Myocyte (in vitro differentiated cells): Measurements from ENCODE around the gene SUPT3H. TPM values are rescaled to one million over a fixed set of nuclear protein-coding genes. Genes with fewer than 3 reads are reported as not detected.

Experiments used
- DNase-seq: peaks from one replicate; pipeline ENCODE4 v3.0.0-alpha.2; 2012; ENCODE audit warnings: low read depth
- total RNA-seq: library from RNA; depleted of rRNA; stranded (reverse); fragments of >200 nt; gene quantifications from 2 replicates; pipeline ENCODE4 v1.2.3, GENCODE V29; 2014

SUPT3H gene
- total RNA-seq, 1 donor from 2014 or later, result 7.8 TPM

GRCh38 chr6:44855562-44856411 lies 521.9 kb downstream of the SUPT3H start:
- DNase-seq, result peak; percentile 10

DNA sequence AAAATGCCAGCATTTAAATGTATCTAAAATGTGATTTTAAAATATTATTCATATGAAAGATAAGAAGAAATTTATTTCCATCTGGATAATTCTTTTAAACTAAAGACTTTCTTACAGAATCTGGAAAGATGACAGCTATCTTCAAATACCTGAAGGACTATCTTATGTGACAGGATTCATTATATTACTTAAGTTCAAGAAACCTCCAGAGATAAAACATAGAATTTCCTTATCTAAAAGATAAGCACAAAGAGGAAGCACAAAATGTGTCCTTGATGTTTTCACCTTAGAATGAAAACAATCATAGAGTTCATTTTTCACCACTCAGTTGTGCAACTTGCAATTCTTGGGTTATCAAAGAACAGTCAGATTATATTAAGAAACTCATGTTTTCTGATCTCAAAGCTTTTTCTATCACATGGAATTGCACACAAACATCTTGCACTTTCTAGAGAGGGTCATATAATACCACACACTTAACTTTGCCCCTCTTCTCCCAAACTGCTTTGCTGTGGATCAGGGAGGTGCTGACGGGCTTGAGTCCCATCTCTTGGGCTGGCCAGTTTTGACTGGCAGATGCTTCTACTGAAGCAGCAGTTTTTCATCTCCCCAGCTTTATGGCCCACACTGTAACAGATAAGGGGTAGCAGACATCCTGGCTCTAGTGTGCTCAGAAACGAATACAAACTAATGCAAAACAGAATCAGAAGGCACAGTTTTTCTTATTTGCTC lies 522.9 kb downstream of the SUPT3H start:
- no peak for DNase-seq

- DNase-seq, result peak; percentile 30
Measured at GRCh38 chr6:44851176-44851575, 526.6 kb downstream of the SUPT3H start.

- DNase-seq, result peak; percentile 33
Measured at GRCh38 chr6:44850312-44850711, 527.4 kb downstream of the SUPT3H start.

- no peak for DNase-seq
Measured at GRCh38 chr6:44849806-44850205, 527.9 kb downstream of the SUPT3H start.

DNA sequence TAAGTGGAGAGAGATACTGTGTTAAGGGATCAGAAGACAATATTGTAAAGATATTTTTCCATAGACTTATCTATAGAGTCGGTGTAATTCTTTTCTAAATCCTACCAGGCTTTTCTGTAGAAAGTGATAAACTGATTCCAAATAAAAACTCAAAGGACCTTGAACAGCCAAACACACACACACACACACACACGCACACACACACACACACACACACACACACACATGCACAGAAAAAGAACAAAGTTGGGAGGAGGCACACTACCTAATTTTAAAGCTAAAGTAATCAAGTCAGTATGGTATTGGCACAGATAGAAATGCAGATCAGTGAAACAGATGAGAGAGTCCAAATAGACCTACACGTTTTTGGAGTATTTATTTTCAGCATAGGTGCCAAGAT lies 534.0 kb downstream of the SUPT3H start:
- DNase-seq, result no peak

DNA sequence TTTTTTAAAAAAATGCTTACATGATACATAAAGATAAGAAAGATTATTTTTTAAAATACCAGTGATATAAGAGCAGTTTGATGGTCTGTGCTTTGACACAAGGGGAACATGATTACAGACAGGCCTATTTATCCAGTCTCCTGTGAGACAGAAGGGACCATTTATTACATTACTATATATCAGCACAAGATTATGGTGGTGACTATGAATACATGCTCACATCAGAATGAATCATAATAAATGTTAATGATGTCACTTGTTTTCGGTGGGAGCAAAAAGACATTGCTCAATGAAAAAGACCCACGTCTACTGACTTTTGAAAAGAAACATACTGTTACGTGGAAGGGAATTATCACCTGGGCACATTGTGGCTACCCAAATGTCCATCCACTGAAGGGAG lies 535.1 kb downstream of the SUPT3H start:
- DNase-seq, result no peak

- DNase-seq, result no peak
Measured at GRCh38 chr6:44841829-44842228, 535.9 kb downstream of the SUPT3H start.

DNA sequence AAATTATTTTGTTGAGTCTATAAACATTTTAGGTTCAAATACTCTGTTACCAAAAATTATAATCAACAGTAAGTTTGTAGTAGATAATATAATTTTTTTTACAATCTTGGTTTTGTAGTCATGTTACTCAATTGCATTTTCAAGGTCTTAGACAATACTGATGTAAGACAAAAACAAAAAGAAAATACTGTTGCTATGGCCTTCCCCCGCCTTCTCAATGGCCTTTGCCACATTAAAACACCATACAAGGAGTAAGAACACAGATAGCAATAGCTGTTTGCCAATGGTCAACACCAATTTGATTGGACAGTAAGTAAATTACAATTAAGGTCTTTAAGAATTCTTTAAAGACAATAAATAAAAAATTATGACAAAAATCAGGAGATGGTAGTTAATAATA lies 540.0 kb downstream of the SUPT3H start:
- no peak for DNase-seq

DNA sequence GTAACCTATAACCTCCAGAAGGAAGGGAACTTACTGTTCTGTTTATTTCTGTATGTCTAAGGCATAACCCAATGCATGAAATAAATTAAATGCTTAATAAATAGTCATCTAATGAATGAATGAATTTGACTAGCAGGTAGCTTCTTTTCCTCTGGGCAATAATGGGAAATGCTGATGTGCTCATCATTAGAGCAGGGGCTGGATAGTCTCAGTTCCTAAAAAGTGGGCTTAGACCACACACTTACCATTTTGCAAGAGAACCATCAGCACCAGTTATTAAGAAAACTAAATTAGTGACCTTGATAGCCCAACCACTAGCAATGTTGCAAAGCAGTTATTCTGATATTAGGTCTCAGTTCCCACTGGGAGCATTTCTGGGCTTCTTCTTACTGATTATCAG lies 540.5 kb downstream of the SUPT3H start:
- DNase-seq, result no peak

- DNase-seq, result no peak
Measured at GRCh38 chr6:44833248-44833647, 544.5 kb downstream of the SUPT3H start.

DNA sequence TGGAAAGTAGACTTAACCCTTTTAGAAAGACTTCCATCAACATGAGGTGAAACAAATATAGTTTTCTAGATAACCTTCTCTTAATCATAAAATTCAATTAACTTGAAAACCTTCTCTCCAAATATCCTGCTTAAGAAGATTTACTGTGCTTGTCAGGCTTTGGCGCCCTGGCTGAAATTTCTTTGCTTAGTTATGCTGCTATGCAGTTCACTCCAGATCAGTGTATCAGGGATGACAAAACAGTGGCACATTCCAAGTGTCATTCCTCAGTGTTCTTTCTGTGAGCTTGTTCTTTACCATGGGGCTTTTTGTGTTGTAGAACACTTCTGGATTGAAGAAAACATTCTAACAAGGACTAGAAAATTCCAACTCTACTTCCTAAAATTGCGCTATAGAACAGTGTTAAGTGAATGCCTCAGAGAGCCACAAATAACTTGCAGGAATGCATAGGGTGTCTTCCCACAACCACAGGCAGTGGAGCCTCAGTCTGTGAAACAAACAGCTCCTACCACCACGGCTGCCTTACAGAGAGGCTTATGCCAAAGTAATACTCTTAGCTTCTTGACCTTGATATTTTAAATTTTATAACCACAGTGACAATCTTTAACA lies 546.6 kb downstream of the SUPT3H start:
- DNase-seq, result peak; percentile 67

DNA sequence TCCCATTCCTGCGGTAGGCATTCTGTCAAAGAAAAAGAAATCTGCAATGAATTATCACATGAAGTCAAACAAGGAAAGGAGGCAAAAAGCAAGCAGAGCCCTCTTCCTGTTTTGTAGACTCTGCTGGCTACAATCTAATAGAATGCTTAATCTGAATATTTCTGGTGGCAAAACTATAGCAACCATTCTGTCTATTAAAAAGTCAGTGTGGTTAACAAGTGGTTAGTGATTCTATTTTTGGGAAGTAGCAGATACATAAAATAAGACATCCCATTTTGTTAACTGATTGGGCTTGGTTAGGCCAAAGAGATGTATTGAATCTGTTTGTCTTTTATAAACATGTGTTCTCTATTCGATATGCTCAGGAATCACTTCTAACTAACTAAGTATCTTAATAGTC lies 547.9 kb downstream of the SUPT3H start:
- peak; percentile 41 for DNase-seq

DNA sequence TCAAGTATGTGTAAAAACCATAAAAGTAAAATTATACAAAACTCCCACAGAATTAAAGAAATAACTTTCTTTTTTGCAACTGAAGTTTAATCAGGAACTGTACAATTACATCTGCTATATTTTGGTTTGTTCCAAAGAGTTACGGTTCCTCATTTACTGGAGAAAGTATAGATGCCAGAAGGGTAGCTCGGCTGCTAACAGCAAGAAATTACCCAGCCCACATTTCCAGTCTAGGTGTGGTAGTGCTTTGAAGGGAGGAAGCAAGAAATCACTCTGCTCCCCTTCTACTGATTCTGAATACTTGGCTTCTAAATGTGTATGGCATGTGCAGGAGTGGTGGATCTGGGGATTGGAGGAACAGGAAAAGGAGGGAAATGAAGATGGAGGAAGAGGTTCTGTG lies 549.0 kb downstream of the SUPT3H start:
- DNase-seq, result no peak

DNA sequence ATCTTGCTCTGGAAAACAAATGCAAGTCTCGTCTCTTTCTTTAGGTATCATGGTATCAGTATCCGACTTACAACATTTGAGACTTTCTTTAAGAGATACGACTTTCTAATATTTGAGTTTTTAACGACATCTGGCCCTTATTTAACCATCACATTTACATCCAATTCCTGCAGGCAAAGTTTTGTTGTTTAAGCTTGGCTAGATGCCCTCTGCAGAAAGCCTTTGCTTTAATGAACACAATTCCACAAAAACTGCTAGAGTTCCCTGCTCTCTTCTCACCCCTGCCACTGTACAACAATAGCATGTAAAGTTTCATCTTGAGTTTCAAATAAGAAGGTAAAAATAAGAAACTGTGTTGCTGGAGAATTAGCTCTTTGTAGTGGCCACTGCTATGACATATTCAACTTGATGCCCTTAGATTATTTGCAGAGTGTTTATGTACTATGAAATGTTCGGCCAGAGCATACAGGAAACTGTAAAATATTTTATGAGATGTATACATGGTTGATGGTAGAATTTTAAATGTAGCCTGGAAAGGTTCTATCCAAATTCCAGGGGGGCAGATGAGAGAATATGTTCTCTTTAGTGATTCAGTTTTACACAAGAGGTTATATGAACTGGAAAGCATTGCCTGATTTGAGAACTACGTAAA lies 551.6 kb downstream of the SUPT3H start:
- DNase-seq, result no peak

GRCh38 chr6:44825273-44825672 lies 552.5 kb downstream of the SUPT3H start:
- DNase-seq, result no peak

DNA sequence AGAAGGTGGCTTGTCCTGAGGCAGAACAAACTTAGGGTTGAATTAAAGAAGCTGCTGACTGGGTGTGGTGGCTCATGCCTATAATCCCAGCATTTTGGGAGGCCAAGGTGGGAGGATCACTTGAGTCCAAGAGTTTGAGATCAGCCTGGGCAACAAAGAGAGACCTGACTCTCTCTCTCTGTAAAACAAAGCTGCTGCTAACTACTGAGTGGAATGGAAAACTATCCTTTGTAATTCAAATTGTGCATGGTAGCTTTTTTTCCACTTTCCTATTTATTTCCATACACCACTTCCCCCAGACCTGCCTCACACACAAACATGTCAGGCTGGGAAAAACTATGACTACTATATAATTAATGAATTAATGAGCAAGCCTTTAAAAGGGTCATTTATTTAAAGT lies 553.2 kb downstream of the SUPT3H start:
- no peak for DNase-seq

DNA sequence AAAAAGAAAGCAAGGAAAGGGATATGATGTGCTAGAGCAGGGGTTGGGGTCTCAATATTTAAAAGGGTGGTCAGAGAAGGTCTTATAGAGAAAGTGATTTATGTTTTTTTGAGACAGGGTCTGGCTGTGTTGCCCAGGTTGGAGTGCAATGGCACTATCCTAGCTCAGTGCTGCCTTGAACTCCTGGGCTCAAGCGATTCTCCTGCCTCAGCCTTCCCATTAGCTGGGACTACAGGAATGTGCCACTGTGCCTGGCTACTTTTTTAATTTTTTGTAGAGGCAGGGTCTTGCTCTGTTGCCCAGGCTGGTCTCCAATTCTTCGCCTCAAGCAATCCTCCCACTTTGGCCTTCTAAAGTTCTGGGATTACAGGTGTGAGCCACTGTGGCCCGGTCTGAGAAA lies 557.0 kb downstream of the SUPT3H start:
- no peak for DNase-seq

- DNase-seq, result no peak
Measured at GRCh38 chr6:44820321-44820720, 557.4 kb downstream of the SUPT3H start.

DNA sequence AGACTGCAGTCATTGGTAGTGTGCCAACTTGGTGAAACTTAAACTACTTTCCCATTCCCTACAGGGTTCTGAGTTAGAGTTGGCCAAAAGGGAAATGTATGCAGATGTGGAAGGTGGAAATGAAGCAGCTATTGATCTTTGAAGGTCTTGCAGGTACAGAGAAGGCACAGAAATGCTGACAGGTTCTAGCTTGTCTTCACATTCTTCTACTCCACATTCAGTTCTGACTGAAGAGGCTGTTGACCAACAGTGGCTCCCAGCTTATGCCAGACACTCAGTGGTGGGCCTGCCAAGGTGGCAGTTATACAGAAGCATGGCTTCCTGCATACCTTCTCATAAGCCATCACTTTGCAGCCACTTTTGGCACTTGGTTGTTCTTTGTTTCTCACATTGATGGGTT lies 566.3 kb downstream of the SUPT3H start:
- DNase-seq, result no peak

DNA sequence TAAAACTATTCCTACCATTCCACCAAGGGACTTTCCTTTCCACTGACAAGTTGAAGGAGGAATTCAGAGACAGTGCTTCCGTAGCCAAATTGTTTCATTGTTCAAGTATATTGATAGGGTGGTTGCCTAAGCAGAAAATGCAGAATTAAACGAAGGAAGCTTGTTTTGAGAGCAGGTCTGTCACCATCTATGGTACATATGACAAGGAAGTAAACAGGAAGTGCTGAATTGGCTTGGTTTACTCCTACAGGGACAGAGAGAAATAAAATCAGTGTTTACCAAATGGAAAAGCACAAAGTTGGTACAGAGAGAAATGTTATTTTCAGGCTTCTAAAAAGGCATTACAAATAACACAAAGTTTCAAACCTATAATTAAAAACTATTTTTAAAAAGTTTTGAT lies 568.5 kb downstream of the SUPT3H start:
- no peak for DNase-seq

DNA sequence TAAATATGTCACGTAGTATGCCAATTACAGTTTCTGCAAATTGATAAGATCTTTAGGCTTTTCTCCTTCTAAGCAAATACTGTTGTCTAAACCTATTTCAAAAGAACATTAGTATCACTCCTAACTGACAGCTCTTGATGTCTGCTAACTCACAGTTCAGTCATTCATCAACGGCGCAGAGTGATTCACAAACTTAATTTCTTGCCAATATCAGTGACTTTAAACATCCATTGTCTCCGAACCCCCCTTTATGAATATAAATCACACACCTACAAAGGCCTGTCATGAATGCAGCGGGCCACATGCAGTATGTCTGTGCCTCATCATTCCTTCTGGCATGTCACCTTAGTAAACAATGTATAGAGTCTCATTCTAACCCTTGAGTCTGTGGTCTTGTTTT lies 569.6 kb downstream of the SUPT3H start:
- no peak for DNase-seq
